Measurements from ENCODE around the gene FCRL6.
A peak's percentile ranks its signal among the peaks of the same experiment; 100 is the strongest.

The FCRL6 gene

GRCh38 chr1:159802111-159802510 lies at the start of gene FCRL6:
Gene FCRL6, plus strand, starts transcription at chr1:159802360. Its CDS starts 65 bp downstream, at chr1:159802425.
- DNase-seq (ENCODE audit: low read depth in 3 of 3), result no peak

GRCh38 chr1:159753386-159753785 lies 48.8 kb upstream of the FCRL6 start:
- no peak for DNase-seq (ENCODE audit: low read depth in 3 of 3)

GRCh38 chr1:159755451-159756007 lies 46.6 kb upstream of the FCRL6 start:
- DNase-seq (ENCODE audit: low read depth in 3 of 3), result no peak

- no peak for DNase-seq (ENCODE audit: low read depth in 3 of 3)
These were observed 45.8 kb upstream of the FCRL6 start for GRCh38 chr1:159756397-159756796.

- no peak for DNase-seq (ENCODE audit: low read depth in 3 of 3)
These were observed 38.5 kb upstream of the FCRL6 start for GRCh38 chr1:159763686-159764085.

GRCh38 chr1:159765806-159766205 lies 36.4 kb upstream of the FCRL6 start:
- DNase-seq (ENCODE audit: low read depth in 3 of 3), result no peak

GRCh38 chr1:159771127-159771895 lies 30.8 kb upstream of the FCRL6 start:
- DNase-seq (ENCODE audit: low read depth in 3 of 3), result no peak

GRCh38 chr1:159774465-159774864 lies 27.7 kb upstream of the FCRL6 start:
- DNase-seq (ENCODE audit: low read depth in 3 of 3), result no peak

- DNase-seq (ENCODE audit: low read depth in 3 of 3), result no peak
These were observed 26.4 kb upstream of the FCRL6 start for GRCh38 chr1:159775716-159776115.

- DNase-seq (ENCODE audit: low read depth in 3 of 3), result no peak
These were observed 23.9 kb upstream of the FCRL6 start for GRCh38 chr1:159778266-159778665.

- DNase-seq (ENCODE audit: low read depth in 3 of 3), result no peak
These were observed 22.7 kb upstream of the FCRL6 start for GRCh38 chr1:159779403-159779851.

- peak; percentile 90 to 95 (median 92) for DNase-seq (ENCODE audit: low read depth in 3 of 3)
These were observed 21.3 kb upstream of the FCRL6 start, which contains the start of gene DUSP23 for GRCh38 chr1:159780583-159781582. Gene DUSP23, plus strand, starts transcription at chr1:159780962. Its CDS starts 139 bp downstream, at chr1:159781101.

GRCh38 chr1:159781992-159782391 lies 20.2 kb upstream of the FCRL6 start:
- no peak for DNase-seq (ENCODE audit: low read depth in 3 of 3)

- no peak for DNase-seq (ENCODE audit: low read depth in 3 of 3)
These were observed 18.4 kb upstream of the FCRL6 start for GRCh38 chr1:159783724-159784123.

- no peak for DNase-seq (ENCODE audit: low read depth in 3 of 3)
These were observed 15.7 kb upstream of the FCRL6 start for GRCh38 chr1:159786465-159786864.

- DNase-seq (ENCODE audit: low read depth in 3 of 3), result no peak
These were observed 15.2 kb upstream of the FCRL6 start for GRCh38 chr1:159786966-159787365.

- DNase-seq (ENCODE audit: low read depth in 3 of 3), result no peak
These were observed 11.8 kb upstream of the FCRL6 start for GRCh38 chr1:159790237-159790917.

GRCh38 chr1:159791031-159791430 lies 11.1 kb upstream of the FCRL6 start:
- DNase-seq (ENCODE audit: low read depth in 3 of 3), result no peak

GRCh38 chr1:159791461-159791860 lies 10.7 kb upstream of the FCRL6 start:
- no peak for DNase-seq (ENCODE audit: low read depth in 3 of 3)

GRCh38 chr1:159795534-159795933 lies 6.6 kb upstream of the FCRL6 start:
- DNase-seq (ENCODE audit: low read depth in 3 of 3), result no peak

GRCh38 chr1:159798893-159799292 lies 3.3 kb upstream of the FCRL6 start:
- DNase-seq (ENCODE audit: low read depth in 3 of 3), result peak in 1 of 3 donors; percentile 23

All from stimulated activated CD4-positive, alpha-beta T cell treated with anti-CD3 and anti-CD28 coated beads, TNF-alpha, amount 100 ng/mL, for 48 hours (primary cell).